HG02798 (cell line): ENCODE results near the gene ZNF491.
"Not testable (repeated sequence)": the region's sequence is repeated elsewhere in the genome, so short reads cannot be mapped to it uniquely, and the experiment has no call there.

Experiments
- ATAC-seq: cut with Tn5 transposase; IDR thresholded peaks from one replicate; pipeline ENCODE4 v1.9.1; 2021; ENCODE audit warnings: mild to moderate bottlenecking; ENCODE audit not compliant: unreplicated experiment, poor library complexity

ZNF491 gene

DNA sequence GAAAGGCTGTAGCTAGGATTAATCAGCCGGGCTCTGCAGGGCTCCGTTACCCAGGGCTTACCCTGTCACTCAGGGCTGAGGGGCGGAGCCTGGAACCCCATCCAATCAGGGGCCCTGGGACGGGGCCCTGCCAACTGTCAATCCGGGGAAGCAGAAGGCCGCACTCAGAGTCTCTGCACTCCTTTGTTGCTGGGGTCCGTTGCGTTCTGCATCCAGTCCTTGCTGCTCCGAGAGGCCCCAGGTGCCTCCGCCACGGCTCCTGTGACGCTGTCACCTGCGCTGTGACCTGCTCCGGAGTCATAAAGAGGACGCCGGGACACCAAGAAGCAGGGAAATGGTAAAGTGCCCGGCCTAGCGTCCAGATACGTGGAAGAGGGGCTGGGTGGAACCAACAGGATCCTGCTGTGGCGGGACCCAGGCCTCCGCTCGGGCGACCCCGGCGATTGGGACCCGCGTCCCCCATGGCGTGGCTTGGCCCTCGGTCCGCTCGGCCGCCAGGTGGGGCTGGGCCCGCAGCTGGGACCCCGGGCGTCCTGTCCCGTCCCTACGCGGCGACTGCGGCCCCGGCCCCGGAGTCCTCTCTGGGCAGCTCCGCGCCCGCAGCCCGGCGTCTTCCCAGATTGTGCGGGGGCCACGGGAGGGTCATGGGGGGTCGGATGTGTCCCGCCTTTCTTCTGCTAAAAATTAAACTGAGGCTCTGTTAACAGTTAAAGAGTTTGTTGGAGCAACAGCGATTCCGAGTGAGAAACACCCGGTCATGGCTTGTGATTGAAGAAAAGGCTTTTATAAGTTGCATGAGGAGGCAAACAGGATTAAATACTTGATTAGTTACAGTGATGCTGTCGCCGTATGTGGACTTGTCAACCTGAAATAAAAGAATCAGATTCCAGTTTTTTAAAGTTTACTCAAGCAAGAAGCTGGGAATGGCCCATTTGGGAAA, at the start of gene ZNF491:
Gene ZNF491 (plus strand): TSS at position 133 of the 940 bp plus-strand sequence. CDS start 7,431 bp downstream, outside the sequence.
- ATAC-seq: peak; percentile 95

DNA sequence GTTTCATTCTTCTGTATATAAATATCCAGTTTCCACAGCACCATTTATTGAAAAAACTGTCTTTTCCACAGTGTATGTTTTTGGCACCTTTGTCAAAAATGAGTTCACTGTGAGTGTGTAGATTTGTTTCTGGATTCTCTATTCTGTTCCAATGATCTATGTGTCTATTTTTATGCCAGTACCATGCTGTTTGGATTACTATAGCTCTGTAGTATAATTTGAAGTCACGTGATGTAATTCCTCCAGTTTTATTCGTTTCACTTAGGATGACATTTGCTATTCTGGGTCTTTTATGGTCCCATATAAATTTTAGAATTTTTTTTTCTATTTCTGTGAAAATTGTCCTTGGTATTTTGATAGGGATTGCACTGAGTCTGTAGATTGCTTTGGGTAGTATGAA, 48.6 kb upstream of the ZNF491 start:
- no peak for ATAC-seq

DNA sequence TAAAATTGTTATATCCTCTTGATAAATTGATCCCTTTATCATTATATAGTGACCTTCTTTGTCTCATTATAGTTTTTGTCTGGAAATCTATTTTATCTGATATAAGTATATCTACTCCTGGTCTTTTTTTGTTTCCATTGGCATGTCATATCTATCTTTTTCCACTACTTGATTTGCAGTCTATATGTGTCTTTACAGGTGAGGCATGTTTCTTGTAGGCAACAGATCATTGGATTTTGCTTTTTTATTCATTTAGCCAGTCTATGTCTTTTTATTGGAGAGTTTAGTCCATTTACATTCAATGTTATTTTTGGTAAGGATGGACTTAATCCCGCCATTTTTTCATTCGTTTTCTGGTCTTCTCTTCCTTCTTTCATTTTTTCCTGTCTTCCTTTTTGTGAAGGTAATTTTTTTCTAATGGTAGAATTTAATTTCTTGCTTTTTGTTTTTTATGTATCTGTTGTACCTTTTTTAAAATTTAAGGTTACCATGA, 46.0 kb upstream of the ZNF491 start:
- no peak for ATAC-seq

DNA sequence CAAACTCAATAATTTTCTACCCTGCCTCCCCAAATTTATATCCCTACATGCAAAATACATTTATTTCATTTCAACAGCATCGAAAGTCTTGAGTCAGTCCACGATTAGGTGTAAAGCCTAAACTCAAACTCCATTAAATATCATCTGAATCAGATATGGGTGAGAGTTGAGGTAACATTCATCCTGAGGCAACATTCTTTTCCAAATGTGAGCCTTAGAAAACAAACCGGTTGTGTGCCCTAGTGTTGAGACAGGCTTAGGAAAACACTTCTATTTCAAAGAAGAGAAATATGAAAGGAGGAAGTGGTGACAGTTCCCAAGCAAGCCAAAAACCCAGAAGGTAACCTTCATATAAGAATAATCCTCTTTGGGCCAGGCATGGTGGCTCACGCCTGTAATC, 43.7 kb upstream of the ZNF491 start:
- no peak for ATAC-seq

DNA sequence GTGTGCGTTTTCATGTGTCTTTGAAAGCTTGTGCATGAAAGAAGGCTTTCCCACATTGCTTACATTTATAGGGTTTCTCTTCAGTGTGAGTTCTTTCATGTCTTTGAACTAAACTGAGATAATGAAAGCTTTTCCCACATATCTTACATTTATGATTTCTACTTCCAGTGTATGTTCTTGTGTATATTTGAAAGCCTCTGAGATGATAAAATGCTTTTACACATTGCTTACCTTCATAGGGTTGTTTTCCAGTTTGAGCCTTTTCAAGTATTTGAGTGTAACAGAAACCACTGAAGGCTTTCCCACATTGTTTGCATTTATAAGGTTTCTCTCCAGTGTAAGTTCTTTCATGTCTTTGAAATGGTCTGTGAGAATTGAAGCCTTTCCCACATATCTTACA, 41.4 kb upstream of the ZNF491 start:
- ATAC-seq: no peak

DNA sequence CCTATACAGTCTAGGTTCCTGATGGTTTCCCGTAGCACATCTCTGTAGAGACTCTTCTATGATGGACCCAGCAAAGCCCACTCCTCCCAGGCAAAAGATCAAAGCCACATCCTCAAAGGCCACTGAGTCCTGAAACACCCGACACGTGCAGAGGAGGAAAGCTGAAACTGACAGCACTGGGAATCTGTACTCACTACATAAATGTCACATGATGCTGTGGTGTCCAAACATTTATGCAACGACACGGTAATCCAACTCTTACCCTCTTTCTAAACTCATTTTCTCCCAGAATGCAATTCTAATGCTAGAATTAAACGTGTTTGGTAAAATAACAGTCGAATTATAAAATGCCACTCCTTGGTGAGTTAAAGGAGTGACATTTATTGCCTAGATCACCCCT, 38.5 kb upstream of the ZNF491 start:
- ATAC-seq: no peak

DNA sequence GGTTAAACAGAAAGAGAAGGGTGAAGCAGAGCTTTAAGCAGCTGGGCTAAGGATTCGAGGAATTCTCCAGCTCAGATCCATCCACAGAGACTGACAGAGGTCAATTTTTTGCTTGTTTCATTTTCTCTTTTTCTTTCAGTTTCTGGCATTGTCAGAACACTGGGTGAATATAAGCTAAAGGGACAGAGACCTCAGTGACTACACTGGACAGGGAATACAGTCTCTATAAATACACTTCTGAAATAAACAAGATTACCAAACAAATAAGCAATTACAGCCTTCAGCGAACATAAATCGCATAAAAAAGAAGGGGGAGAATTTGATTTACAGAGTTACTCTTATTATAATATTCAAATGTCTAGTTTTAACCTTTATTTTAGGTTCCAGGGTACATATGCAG, 35.2 kb upstream of the ZNF491 start:
- no peak for ATAC-seq

DNA sequence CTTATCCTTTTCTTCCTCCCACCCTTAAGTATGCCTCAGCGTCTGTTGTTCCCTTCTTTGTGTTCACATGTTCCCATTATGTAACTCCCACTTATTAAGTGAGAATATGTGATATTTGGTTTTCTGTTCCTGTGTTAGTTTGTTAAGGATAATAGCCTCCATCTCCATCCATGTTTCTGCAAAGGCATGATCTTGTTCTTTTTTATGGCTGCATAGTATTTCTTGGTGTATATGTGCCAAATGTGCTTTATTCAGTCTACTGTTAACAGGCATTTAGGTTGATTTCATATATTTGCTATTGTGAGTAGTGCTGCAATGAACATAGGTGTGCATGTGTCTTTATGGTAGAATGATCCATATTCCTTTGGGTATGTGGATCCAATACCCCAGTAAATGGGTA, 34.7 kb upstream of the ZNF491 start:
- no peak for ATAC-seq

DNA sequence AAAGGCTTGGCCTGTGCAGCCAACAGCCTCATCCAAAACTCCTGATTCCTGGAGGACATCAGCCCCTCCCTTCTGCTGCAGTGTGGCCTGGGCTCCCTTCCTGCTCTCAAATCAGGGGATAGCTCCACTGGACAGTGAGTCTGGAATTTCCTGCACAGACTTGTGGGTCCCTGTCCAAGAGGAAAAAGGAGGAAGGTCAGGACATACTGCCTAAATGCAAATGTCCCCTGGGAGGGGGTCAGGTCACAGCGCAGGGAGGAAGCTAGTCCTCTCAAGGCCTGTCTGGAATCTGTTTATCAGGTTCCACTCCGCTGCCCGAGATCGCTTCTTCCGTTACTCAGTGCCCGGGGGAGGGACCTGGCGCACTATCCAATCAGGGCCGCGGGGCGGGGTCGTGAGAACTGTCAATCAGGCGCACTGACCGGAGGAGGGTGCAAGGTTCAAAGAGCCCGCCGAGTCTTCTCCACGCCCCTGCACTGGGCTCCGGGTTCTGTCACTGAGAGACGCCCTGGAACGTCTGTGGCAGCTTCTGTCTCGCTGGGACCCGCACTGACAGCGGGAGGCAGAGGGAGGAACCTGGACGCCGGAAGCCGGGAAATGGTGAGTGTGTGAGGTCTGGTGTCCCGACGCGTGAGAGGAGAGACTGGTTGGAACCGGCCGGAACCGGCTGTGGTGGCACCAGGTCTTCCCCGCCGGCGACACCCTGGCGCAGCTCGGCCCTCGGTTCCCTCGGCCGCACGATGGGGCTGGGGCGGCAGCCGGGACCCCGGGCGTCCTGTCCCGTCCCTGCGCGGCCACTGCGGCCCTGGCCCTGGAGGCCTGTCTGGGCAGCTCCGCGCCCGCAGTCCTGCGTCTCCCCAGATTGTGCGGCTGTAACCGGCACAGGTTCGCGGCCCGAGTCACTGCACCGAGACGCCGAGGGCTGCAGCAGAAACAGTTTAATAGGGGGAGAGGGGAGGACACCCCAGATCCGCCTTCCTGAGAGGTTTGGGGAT, 31.4 kb upstream of the ZNF491 start, which contains the start of gene ZNF441:
Gene ZNF441 (plus strand): TSS at position 404 of the 995 bp plus-strand sequence. CDS start 194 bp downstream, at position 598.
- ATAC-seq: peak; percentile 97

DNA sequence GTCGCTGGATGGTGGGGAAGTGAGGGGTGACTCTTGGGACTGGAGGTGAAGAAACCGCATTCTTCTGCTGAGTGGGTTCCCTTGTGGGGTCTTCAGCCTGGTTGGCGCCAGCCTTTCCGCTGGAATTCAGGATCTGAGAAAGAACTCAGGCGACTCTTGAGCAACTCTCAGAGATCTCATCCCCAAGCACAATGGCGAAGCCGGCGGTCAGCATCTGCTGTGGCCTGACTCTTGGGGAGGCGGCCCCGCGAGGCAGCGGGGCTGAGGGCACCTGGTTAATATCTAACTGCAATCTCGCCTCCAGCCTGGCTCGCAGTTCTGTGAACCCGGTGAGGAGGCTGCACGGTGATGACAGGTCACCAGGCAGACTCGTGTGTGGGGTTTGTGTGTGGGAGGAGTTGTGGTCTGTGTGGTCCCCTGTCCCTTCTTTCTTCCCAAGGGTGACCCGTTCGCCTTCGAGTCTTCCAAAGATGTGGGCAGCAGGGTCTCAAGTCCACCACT, 30.6 kb upstream of the ZNF491 start:
- peak; percentile 29 for ATAC-seq

DNA sequence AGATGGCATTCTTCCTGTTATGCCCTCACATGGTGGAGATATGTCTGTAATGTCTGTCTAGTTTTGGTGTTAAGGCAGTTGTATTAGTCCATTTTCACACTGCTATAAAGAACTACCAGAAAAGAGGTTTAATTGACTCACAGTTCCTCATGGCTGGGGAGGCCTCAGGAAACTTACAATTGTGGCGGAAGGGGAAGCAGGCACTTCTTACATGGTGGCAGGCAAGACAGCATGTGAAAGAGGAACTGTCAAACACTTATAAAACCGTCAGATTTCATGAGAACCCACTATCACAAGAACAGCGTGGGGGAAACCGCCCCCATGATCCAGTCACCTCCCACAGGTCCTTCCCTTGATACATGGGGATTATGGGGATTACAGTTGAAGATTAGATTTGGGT, 28.3 kb upstream of the ZNF491 start:
- ATAC-seq: no peak

DNA sequence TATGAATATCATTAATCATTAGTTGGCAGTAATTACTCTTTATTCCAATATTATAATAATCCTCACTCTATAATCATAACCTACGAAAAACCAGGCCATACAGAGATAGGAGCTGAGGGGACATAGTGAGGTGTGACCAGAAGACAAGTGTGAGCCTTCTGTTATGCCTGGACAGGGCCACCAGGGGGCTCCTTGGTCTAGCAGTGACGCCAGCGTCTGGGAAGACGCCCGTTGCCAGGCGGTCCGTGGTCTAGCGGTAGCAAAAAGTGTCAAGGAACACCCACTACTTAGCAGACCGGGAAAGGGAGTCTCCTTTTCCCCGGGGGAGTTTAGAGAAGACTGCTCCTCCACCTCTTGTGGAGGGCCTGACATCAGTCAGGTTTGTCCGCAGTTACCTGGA, 26.8 kb upstream of the ZNF491 start:
- not testable (repeated sequence) for ATAC-seq

DNA sequence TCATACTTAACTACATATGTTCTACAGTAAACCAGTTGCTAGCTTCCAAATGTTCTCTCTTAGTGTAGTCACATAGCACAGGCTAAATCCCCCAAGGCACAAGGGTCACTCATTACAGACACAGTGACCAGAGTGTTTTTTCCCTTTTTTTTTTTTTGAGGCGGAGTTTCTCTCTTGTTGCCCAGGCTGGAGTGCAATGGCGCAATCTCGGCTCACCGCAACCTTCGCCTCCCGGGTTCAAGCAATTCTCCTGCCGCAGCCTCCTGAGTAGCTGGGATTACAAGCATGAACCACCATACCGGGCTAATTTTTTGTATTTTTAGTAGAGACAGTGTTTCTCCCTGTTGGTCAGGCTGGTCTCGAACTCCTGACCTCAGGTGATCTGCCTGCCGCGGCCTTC, 21.7 kb upstream of the ZNF491 start:
- ATAC-seq: not testable (repeated sequence)

DNA sequence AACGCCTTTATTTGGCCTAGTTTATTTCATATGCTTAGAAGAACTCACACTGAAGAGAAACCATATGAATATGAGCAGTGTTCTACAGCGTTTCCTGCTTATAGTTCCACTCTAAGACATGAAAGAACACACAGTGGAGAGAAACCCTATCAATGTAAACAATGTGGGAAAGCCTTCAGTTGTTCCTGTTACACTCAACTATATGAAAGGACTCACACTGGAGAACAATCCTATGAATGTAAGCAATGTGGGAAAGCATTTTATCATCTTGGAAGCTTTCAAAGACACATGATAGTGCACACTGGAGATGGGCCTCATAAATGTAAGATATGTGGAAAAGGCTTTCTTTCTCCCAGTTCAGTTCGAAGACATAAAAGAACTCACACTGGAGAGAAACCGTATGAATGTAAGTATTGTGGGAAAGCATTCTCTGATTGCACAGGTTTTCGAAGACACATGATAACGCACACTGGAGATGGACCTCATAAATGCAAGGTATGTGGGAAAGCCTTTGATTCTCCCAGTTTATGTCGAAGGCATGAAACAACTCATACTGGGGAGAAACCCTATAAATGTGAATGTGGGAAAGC, 17.8 kb upstream of the ZNF491 start:
- ATAC-seq: no peak

DNA sequence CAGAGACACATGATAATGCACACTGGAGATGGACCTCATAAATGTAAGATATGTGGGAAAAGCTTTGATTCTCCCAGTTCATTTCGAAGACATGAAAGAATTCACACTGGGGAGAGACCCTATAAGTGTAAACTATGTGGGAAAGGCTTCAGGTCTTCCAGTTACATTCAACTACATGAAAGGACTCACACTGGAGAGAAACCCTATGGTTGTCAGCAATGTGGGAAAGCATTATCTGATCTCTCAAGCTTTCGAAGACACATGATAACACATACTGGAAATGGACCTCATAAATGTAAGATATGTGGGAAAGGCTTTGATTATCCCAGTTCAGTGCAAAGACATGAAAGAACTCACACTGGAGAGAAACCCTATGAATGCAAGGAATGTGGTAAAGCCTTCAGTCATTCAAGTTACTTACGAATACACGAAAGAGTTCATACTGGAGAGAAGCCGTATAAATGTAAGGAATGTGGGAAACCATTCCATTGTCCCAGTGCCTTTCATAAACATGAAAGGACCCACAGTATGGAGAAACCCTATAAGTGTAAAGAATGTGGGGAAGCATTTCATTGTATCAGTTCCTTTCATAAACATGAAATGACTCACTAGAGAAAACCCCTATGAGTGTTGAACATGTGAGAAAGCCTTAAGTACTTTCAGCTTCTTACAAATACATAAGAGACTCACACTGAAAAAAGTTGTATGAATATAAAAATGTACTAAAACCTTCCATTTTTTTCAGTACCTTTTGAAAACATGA, 16.8 kb upstream of the ZNF491 start:
- no peak for ATAC-seq

DNA sequence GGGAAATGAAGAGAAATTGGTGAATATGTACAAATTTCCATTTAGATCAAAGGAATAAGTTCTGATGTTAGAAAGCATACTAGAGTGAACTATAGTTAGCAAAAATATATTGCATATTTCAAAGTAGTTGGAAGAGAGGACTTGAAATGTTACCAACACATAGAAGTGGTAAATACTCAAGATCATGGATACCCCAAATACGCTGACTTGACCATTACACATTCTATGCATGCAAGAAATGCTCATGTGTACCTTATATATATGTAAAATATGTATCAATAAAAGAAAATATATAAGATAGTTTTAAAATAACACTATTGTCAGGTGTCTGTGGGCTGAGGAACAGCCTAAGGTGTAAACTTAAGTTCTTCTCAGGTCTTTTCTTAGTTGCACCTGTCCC, 14.6 kb upstream of the ZNF491 start:
- no peak for ATAC-seq

DNA sequence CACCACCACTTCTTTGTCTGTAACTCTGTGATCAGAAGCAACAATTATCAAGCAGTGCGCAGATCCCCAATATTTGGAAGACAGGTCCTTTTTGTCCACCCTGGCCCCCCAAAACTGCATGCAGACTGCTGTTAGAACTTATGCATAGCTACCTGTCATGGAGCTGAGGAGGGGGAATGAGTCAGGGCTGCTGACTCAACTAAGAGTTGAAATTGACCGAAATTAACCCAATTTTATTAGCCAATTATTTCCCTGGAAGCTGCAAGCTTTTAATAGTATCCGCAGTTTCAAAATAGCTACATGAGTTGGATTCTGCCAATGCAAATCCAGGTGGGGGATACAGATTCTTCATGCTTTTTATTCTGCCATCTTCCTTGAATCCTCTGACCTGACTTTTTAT, 14.0 kb upstream of the ZNF491 start:
- no peak for ATAC-seq

DNA sequence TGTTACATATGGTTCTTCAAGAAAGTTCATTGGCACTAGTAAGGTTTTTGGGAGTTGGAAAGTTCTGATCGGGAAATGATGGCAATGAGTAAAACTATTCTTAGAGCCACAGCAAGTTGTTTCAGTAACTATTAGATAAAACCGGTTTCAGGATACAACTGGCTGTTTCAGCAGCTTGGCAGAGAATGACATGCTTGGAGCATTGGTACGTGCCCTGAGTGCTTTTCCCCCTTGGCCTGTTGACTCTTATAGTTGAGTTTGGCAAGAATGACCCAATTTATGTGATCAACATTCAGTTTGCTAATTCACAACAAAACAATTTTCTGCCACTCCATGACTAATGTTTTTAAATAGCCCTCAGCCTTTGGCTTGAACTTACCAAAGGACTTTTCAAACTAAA, 10.8 kb upstream of the ZNF491 start:
- no peak for ATAC-seq

DNA sequence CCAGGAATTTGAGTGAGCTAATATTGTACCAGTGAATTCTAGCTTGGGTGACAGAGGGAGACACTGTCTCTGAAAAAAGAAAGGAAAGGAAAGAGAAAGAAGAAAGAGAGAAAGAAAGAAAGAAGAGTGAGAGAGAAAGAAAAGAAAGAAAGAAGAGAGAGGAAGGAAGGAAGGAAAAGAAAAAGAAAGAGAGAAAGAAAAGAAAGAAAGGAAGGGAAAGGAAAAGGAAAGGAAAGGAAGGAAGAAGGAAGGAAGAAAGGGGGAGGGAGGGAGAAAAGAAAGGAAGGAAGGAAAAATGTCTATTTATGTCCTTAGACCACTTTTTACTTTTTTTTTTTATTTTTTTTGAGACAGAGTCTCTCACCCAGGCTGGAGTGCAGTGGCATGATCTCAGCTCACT, 5.4 kb upstream of the ZNF491 start:
- ATAC-seq: no peak
